OCI-M1 (cell line): Measurements from ENCODE around the gene OR10D3.
"Not testable (repeated sequence)": the region's sequence is repeated elsewhere in the genome, so short reads cannot be mapped to it uniquely, and the experiment has no call there.

Experiments used
- DNase-seq: peaks from one replicate; lab custom pipeline; 2025; lab: John Stamatoyannopoulos, UW

The OR10D3 gene, protein sequence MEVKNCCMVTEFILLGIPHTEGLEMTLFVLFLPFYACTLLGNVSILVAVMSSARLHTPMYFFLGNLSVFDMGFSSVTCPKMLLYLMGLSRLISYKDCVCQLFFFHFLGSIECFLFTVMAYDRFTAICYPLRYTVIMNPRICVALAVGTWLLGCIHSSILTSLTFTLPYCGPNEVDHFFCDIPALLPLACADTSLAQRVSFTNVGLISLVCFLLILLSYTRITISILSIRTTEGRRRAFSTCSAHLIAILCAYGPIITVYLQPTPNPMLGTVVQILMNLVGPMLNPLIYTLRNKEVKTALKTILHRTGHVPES

DNA sequence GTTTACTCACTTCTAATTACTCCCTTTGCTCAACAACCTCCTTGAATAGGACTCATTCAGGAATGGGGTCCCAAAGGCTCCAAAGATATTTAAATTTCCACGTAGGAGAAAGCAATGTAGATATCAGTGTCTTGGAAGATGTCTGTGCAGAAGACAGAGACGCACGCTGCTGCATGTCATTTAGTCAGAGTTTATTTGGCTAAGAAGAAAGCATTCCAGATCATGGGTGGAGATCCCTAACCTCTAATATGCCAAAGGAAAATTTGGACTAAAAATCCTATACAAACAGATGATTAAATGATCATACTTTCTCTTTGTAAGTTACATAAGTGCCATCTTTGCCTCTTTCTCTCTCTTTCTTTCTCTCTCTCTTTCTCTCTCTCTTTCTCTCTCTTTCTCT is at the start of gene OR10D3:
Gene OR10D3 (plus strand): TSS at position 278 of the 400 bp plus-strand sequence. CDS start 1,925 bp downstream, outside the sequence.
- no peak for DNase-seq

DNA sequence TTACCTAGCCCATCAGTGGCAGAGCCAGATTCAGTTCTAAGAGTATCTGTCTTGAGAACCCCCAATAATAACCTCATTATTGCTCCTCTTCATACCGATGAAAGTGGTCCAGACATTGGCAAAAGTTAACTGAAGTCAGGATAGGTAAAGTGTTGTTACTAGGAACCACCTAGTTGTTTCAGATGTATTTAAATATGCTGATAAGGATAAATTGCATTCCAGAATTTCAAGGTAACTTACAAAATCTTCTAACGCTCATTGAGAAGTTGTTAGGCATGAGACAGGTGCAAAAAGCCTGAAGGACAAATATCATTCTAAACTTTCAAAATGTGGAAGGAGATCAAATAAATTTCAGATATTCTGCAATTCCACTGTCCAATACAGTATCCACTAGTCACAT is 40.1 kb upstream of the OR10D3 start:
- DNase-seq: no peak

GRCh38 chr11:124147951-124148350 is 35.2 kb upstream of the OR10D3 start:
- DNase-seq: no peak

GRCh38 chr11:124150684-124151083 is 32.5 kb upstream of the OR10D3 start:
- peak; percentile 90 for DNase-seq

DNA sequence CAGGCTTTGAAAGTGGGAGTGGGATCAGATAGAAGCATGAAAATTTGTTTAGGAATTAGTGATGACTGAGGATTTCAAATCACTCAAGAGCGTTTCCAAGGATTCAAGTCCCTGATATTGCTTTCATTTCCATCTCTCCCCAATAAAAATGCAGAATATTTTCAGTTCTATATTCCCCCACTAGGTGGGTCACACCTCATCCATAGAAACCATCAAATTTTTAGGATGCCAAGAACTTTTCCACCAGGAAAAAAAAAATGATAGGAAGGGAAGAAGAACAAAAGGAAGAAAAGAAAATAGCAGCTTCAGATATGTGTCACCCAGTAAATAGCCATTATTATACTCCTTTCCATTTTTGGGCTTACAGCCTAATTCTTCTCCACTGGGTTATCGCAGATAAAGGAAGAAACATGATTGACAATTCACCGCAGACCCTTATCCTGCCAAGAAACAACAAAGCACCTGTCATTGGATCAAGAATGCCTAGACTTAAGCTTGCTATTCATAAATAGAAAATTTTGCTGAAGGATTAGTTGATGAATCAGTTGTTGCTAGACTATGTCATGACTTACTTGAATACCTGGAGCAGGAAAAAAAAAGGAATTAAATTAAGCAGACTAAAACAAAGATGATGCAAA is 30.3 kb upstream of the OR10D3 start:
- DNase-seq: no peak

- DNase-seq: no peak
Measured at GRCh38 chr11:124153821-124154220, 29.3 kb upstream of the OR10D3 start.

DNA sequence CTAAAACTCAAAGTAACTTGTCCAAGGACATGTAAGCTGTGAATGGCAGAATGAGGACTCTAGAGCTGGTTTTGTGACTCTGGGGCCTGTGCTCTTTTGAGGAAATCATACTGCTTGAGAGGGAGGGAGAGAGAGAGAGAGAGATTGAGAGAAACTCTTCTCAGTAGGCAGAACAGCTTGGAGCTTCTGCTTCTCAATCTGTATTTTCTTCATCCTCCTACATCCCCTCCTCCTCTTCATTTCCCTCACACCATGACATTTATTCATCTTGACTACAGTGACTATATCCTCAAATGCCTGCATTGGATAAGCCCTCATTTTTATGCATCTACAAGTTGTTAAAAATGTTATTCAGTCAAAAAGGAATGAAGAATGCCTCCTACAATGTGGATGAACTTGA is 23.7 kb upstream of the OR10D3 start:
- DNase-seq: no peak

- no peak for DNase-seq
Measured at GRCh38 chr11:124160986-124161385, 22.2 kb upstream of the OR10D3 start.

DNA sequence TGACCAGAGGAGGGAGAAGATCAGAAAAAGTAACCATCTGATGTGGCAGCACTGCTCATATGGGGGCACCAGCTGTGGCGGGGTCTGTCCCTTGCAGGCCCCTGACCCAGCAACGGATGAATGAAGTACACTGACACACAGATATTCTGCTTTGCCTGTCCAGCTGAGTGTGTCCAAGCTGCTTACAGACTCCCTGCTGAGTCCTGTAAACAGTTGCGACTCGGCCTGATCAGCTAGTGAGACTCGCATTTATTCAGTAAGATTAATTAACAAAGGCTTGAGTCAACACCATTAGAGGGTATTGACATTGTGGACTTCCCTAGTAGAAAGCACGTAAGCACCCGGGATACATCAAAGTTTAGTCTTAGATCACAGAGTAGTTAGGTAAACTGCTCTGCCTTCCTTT is 15.3 kb upstream of the OR10D3 start:
- no peak for DNase-seq

DNA sequence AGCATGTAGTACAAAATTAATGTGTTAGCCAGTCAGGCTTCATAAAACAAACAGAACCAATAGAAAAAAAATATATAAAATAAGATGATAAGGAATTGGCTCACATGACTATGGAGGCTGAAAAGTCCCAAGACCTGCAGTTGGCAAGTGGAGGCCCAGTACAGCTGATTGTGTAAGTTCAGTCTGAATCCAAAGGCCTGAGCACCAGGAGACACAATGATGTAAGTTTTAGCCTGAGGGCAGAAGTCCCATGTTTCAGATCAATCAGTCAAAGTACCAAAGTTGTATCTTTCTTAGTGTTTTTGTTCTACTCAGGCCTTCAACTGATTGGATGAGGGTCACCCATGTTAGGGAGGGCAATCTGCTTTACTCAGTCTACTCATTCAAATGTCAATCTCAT is 14.3 kb upstream of the OR10D3 start:
- no peak for DNase-seq

GRCh38 chr11:124170315-124170714 is 12.8 kb upstream of the OR10D3 start:
- not testable (repeated sequence) for DNase-seq

- DNase-seq: no peak
Measured at GRCh38 chr11:124170801-124171586, 12.2 kb upstream of the OR10D3 start.

DNA sequence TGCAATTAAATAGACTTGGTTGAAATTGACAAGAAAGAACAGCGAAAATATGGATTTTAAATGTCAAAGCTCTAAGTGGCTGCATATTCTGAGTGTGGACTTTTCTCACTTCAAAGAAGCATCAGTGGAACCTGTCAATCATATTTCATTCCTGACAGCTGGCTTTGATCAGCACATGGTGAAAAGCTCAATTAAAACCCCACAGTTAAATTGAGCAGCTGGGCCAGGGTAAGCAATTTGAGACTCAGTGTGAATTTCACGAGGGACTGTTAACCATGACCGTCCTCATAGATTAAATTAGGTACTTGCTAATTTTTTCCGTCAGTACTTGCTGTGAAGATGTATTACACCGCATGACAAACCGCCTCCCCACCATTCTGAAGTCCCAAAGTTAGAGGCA is 11.0 kb upstream of the OR10D3 start:
- DNase-seq: no peak

DNA sequence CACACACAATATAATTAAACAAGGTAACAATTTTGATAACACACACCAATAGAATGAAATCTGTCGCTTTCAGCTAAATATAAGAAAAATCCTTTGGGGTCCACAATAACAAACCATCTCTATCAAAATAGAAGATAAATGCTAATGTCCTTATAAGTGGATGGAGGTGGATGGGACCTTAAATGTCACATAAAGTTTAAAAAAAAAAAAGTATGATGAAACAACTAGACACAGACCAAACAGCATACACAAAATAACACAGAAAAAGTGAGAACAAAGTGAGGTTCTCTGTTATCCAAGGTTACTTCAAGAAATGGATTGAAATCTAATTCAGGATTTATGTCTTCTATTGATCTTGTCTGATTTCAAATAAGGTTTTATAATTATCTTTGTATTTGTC is 10.5 kb upstream of the OR10D3 start:
- no peak for DNase-seq

DNA sequence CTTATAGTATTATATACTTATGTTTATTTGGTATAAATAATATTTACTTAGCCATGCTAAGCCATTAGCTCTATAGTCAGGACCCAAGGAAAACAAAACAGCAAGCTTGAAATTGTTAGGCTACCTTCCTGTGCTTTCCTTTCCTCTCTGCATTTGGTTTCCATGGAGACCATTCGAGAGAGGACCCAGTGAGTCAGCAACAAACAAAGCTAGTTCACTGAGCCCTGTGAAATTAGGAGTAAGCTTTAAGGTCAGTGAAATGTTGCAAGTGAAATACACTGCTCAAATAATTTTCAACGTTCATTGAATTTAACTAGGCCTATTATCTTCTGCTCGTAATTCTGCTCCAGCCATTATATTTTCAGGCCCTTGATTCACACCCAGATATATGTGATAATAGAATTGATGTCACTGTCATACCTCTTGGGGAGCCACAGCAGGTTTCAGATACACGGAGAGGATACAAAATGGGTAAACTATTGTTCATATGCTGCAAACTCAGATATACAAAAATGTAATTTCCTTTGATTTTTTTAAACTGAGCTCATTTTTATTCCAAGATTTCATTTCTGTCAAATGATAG is 9.1 kb upstream of the OR10D3 start:
- DNase-seq: peak; percentile 84

- peak; percentile 47 for DNase-seq
Measured at GRCh38 chr11:124176925-124177715, 6.0 kb upstream of the OR10D3 start.

DNA sequence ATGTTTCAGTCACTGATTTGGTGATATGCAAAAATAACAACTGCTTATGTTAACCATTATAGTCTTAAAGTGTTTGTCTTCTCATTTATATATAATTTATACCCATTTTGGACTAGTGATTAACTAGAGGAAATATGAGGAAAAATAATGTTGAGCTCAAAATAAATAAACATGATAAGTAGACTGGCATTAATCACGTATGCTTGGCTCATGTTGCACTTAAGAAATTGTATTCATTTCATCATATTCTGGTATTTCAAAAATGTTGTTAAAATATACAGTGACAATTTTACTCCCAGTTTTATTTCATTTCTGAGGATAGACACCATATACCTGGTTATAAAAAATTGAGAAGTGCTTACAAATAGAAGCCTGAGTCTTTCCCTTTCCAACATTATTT is 3.8 kb upstream of the OR10D3 start:
- no peak for DNase-seq

DNA sequence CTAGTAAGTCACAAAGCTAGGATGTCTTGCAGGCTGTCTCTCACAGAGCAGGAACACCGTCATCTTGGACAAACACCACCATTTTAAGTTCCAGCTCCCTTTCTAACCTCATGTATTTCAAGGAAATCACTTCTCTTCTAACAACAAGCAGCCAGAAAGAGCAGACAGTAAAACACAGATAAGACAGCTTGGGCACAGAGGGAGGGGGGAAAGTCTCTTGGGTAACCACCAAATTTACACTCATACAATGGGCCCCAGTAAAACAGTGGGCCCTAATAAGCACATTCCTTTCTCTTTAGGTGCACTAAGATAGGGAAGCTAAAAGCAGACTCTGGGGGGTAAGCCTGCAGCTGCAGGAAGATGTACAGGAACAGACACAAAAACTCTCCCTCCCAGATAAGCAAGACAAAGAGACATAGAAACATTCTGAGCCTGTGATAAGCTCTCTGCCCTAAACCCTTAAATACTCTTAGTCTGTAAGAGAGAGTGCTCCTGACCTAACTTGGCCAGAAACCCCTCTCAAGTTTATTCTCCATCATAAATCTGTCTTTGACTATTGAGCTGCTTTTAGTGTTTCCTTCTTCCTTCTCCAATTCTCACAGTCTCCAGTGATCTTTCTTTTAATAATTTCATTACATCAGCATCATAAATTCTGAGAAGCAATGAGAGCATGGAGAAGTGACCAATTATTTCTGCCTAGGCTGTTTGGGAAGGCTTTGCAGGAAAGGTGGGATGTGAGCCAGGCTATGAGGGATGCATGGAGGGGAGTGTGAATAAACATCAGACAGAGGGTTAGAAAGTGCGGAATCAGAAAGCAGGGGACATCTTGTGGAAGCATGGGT is 7.4 kb downstream of the OR10D3 start:
- DNase-seq: peak; percentile 83

DNA sequence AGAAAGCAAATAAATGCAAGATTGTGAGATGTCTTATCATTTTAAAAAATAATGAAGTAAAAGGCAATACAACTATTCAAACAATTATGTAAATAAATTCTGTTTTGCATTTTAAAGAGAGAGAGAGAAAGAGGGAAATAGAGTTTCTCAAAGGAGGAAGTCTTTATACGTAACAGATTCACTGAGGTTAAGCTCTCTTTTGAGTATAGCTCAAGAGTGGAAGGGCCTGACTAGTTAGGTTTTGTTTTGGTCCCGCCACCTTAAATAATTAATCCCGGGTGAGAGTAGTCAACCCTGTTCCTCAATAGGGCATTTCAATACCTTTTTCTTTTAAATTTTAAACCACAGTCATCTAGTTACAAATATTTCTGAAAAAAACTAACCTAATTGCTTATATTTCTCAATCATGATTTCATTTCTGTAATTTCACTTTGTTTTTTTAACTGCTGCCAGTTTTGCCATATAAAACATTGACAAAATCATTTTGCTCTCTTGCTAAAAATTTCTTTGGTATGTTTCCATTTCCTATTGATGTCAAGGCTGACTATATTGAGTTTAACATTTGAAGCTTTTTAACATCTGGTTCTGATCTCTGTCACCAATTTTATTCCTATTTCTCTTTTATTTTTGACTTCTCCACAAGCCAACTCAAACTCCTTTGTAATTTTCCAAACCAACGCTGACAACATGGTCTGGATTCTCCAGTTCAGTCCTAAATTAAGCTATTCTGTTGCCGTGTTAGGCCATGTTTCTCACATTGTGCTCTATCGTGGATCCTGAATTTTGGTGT is 10.3 kb downstream of the OR10D3 start:
- DNase-seq: no peak
